HG02973 (cell line): Measurements from ENCODE around the gene PTPRM.
"Not testable (repeated sequence)": the region's sequence is repeated elsewhere in the genome, so short reads cannot be mapped to it uniquely, and the experiment has no call there.

Experiments used
- ATAC-seq: cut with Tn5 transposase; IDR thresholded peaks from one replicate; pipeline ENCODE4 v1.9.1; 2021; ENCODE audit warnings: moderate library complexity; ENCODE audit not compliant: unreplicated experiment

The PTPRM gene

DNA sequence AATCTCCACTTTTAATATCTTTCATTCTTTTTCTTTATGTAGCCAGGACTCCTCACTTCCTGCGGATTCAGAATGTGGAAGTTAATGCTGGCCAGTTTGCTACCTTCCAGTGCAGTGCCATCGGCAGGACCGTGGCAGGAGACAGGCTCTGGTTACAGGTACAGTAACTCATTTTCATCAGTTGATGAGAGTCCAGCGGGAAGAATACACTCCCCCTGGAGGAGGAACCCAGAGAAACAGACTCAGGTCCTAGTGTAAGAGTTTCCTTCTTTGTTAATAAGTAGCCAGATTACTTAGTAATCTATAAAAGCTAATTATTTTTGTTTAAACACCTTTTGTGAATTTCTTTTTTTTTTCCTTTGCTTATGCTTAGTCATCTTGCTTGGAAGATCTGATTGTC is 359.4 kb downstream of the PTPRM start:
- no peak for ATAC-seq

DNA sequence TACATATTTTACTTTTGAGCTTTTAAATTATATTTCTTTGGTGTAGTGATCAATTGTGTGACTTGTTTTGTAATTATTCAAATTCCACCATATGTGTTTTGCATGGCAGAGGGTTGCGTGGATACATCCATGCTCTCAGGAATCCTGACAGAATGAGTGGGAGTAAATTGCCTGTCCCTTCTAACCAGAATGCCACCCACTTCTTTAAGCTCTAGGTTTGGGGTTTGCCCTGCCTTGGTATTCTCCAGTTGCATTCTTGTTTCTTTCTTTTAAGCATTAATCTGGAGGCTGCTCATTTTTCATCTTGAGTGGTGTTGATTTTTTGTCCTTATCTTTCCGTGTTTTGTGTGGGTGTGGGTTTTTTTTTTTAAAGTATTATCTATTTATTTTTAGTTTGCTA is 360.0 kb downstream of the PTPRM start:
- ATAC-seq: no peak

DNA sequence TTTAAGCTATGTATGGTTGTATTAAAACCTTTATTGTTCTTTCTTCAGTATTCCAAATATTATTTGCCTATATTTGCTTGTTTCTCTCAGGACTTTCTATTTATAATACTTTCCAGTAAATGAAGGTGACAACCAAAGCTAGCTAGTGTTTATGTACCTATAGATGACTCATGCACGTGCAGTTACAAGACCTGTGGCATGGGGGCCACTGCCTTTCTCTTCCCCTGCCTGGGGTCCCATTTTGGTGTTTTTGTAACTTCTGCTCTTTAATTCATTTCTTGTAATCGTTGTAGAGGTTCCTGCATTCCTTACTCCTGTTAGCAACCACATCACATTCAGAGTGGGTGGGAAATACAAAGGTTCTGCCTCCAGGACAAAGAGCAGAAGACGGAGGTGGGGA is 364.6 kb downstream of the PTPRM start:
- no peak for ATAC-seq

DNA sequence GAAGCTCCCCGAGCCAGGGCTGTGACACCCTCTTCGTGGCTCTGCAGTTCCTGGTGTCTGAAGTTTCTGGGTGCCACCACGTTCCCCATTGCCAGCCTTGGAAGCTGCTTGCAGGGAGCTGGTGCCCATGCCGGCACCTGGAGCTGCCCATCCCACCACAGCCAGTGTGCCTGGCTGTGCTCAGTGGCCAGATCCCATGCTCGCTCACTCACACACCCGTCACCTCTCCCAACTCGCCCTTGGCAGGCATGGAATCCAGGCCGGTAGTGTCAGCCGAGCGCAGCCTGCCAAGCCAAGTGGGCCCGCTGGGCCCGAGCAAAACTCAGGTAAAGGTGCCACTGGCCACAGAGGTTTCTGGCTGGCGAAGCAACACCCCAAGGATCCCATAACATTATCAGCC is 370.2 kb downstream of the PTPRM start:
- no peak for ATAC-seq

DNA sequence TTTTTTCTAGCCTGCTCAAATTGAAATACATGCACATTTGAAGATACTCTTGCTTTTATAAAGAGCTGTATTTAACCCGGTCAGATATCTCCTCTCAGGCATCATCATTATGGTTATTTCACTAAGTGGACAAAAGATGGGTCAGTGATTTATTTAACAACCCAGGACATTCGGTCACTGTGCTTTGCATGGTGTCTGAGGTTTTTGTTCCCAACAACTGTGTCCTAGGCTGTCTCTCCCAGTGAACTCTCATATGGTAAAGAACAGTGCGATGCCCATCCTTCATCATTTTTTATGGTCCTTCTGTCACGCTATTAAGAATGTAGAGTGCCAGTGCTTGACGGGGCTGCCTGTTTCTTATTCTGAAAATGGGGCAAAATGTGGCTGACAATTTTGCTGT is 372.4 kb downstream of the PTPRM start:
- no peak for ATAC-seq

DNA sequence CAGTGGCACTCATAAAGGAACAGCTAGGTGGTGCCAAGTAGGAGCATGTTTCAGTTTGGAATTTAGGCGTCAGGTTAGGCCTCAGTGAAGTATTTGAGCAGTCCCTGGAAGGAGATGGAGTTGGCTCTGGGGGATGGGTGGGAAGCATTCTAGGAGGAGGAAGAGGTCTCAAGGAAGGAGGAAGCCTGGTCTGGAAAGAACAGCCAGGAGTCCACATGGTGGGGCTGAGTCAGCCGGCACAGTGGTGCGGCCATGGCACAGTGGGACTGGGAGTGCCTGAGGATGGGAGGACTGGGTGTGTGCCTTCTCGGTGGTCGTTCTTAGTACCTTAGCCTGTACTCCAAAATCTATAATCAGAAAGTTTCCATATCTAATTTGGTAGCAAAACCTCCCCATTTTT is 373.3 kb downstream of the PTPRM start:
- ATAC-seq: no peak

DNA sequence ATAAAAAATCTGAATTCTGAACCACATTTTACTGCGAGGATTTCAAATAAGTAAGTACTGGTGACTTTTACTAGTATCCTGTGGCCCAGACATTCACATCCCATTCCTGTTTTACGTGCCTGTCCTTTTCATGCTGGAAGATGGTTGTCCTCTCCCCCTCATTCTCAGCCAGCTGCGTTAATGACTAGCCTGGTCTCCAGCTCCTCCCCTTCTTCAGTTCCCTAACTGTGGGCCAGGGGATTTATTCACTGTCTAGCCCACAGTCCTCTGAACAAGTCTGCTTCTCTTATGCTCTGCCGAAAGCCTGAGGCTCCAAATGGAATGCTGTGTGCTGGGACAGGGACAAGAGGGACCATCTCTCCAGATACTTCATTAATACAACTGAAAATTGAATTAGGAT is 373.9 kb downstream of the PTPRM start:
- ATAC-seq: no peak

DNA sequence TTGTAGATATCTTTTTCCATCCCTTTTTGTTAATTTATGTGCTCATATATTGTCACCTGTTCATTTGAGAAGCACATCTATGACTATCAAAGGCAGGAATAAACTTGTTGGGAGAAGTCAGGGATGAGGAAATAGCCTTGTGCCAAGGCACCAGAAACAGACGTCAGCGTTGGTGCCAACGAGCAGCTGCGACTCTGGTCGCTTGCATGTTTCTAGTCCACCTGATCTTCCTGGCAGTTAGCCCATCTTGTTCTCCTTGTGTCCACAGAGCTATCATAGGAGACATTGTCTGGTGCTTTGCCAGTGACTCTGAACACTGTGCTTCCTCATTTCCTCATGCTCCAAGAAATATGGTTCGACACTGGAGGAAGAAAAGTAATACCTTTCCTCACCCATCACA is 374.4 kb downstream of the PTPRM start:
- ATAC-seq: no peak

DNA sequence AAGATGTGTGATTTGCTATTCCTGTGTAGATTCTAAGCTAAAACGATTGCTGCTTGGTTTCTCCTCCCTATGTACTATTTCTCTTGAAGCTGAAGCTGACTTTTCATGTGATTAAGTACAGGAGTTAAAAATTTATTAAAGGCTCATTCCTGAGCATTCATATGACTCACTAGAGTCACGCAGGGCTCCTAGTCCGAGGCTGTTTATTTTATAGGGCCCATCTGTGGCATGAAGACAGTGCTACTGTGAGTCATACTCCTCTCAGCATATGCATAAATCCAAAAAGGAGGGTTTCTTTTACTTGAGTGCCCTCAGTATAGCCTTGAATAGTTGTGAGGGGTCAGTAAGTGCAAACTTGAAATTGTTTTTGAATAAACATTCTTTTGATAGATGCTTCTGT is 378.8 kb downstream of the PTPRM start:
- ATAC-seq: no peak

DNA sequence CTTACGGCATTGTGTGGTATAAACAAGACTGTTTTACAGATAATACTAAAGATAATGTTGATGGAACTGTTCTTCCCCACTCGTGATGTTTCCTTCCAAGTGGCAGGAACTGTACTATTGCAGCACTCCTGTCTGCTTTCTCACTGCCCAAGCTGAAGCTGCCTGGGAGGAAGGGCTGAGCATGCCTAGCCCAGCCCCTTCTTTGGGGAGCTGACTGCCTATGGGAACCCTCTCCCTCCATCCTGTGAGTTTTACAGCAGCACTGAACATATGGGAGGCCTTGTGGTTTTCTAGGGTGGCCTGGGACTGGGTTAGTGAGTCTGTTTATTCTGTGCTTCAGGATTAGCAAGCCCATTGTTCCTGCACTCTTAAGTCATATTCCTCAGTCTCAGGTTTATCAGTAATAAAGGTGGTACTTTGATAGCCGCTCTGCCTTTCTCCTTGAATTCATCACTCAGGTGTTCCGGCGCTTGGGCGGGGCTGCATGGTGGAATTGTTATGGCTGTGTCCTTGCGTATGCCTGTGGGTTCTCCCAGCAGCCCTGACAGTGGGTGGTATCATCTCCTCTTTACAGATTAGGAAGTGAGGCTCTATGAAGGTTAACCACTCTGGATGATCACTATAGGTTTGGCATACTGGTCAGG is 379.7 kb downstream of the PTPRM start:
- no peak for ATAC-seq

DNA sequence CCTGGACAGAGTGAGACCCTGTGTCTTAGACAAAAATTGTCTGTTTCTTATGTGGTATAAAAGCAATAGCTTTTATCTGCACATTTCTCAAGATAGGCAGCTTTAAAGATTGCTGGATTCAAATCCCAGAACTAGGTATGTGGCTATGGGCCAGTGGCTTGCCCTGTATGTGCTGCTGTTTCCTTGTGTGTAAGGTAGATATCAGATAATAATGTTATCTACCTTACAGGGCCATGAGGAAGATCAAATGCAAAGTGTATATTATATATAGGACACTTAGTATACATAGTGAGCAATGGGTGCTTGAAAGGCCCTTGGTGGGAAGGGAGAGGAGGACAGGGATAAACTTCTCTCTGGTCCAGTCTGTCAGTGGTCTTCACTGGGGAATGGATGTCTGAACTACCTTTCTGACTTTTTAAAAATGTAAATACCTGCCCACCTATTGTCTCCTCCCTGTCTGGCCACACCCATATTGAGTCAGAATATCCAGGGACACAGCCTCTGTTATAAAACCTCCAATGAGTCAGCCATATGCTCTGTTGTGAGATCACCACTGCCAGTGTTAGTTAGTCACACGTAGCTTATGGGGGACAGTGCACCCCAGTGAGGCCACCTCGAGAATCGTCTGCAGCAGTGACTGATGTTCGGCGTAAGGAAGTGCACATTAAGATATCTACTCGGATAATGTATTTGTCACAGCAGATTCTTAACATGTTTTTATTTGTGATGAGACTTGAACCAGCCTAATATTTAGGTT is 383.4 kb downstream of the PTPRM start:
- no peak for ATAC-seq

DNA sequence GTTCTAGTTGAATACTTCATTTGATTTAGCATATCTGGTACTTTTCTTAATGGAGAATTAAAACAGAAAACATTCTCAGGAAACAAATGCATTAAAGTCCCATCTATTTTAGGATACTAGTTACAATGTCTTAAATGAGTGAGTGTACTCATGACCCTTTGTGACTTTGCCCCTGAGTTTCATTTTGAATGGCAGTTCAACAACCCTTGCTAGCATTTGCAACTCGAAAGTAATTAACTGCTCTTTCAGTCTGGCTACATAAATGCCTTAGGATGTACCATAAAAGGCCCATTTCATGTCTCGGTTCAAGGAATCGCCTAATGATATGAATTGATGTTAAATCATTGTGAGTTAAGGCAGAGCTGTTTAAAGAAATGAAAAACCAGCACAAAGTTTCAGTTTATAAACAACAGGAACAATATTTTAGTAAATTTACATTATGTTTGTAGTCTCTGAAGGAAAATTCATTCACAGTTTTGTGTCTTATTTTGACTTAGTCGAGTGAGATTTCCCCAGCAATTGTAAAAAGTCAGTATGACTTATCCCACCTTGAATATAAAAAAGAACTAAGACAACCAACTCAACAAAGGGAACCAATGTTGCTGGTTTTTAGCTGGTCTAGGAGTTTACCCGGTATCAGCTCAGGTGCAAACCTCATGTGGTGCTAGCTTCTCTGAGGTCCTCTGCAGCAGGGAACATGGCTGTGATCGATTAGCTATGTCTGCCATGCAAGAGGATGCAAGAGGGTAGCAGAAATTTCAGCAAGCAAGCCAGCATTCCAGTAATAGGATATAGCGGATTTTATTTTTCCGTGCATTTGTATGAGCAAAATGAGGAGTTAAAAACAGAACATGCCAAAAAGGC is 386.2 kb downstream of the PTPRM start:
- peak; percentile 92 for ATAC-seq

DNA sequence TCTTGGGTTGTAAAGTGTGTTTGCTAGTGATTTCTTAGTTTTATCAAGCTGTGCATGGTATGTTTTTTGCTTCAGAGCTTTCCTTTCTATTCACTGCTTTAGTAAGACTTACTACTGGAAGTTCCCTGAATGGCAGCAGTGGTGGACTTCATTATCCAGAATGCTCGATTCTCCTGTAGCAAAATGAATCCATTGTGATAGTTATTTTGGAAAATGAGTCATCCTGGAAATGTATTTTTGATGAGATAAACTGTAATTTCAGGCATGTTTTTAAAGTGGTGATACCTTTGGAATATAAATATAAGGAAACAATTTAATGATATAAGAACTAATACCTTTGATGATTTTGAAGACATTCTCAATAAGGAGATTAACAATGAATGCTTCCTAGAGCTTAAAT is 387.1 kb downstream of the PTPRM start:
- ATAC-seq: no peak

DNA sequence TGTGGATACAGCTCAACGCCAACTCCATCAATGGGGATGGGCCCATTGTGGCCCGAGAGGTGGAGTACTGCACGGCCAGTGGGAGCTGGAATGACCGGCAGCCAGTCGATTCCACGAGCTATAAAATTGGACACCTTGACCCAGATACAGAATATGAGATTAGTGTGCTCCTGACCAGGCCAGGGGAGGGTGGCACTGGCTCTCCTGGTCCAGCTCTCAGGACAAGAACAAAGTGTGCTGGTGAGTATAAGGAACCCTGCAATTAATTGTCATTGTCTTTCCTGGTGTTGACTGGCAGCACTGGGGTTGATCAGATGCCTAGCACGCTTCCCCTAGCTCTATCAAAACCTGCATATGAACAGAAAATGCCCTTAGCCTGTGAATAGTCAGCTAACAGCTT is 388.1 kb downstream of the PTPRM start:
- ATAC-seq: no peak

DNA sequence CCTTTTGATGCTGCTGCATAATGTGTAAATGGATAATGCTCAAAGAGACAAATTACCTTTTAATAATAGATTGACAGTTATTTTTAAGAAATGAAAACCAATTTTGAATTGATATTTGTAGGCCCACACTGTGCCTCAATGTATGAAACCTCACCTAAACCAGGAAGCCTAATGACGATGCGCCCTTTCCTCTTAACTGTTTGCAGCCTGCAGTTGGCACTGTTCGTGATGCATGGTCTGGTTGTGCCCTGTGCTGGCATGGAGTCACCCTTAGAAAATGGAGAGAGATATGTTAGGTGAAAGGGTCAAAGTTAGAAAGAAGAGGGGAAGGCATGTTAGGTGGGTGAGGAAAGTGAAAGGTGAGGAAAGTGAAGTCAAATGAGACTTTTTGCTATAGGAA is 390.2 kb downstream of the PTPRM start:
- no peak for ATAC-seq

DNA sequence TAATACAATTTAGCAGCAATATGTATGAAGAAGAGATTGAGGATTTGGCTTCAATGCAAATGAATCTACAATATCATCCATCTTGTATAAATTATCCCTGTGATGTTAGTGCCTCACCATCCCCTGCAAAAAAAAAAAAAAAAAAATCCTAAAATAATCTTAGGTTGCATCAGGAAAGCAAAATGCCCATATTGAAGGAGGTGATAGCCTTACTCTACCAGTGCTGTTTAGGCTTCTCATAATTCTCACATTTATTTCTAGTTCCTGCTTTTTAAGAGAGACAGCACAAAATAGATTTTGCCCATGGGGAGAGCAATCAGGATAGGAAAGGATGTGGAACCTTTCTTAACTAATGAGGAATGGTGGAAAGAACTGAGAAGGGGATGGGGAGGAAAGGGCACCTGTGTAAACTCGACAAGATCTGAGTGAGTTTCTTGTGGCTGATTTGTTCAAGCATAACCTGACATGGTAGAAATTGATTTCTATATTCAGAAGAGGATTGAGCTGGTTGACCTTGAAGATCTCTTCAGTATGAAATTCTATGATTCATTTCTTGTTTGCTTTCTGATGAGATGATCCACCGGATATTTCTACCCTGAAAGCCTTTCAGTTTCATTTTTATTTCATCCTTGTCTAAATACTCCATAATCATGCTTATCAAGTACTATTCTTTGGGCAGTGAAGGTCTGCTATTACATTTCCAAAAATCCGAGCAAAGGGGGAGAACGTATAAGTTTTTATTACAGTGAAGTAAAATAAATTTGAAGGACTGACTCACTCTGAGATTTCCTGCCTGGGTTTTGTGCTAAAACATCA is 391.2 kb downstream of the PTPRM start:
- no peak for ATAC-seq

DNA sequence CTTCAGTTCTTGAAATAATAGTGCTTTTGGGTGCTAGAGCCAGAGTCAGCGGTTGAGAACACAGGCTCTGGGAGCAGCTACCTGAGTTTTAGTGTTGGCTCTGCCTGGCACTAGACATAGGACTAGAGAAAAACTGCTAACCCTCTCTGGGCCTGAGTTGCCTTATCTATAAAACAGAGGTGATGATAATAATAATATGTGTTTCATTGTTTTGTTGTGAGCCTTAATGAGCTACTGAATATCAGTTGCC is 391.7 kb downstream of the PTPRM start:
- ATAC-seq: no peak

DNA sequence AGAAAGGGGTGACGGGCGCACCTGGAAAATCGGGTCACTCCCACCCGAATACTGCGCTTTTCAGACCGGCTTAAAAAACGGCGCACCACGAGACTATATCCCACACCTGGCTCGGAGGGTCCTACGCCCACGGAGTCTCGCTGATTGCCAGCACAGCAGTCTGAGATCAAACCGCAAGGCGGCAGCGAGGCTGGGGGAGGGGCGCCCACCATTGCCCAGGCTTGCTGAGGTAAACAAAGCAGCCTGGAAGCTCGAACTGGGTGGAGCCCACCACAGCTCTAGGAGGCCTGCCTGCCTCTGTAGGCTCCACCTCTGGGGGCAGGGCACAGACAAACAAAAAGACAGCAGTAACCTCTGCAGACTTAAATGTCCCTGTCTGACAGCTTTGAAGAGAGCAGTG is 399.6 kb downstream of the PTPRM start:
- ATAC-seq: not testable (repeated sequence)

DNA sequence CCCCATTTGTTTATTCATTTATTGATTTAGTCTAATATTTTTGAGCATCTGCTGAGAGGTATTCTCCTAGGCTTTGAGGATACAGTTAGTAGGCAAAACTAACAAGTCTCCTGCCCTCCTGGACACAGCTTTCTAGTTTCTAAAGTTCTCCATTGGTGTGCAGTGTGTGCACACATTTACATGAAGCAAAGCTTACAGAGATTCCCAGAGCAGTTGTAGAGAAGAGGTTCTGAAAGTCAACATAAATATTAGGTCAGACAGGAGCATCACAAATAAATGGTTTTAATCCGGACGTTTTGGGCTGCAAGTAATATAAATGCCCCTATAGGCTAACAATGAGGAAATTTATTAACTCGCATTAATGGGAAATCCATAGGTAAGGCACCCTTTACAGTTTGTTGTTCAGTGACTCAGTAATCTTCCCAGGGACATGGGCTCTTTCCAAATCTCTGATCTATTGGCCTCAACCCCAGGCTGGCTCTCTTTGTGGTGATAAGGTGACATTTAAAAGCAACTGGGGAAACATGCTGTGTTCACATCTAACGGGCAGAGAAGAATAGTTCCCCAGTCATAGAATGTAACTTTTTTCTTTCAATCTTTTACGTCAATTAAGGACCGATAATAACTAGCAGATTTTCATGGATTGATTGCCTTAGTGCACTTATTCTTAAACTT is 407.2 kb downstream of the PTPRM start:
- ATAC-seq: no peak

DNA sequence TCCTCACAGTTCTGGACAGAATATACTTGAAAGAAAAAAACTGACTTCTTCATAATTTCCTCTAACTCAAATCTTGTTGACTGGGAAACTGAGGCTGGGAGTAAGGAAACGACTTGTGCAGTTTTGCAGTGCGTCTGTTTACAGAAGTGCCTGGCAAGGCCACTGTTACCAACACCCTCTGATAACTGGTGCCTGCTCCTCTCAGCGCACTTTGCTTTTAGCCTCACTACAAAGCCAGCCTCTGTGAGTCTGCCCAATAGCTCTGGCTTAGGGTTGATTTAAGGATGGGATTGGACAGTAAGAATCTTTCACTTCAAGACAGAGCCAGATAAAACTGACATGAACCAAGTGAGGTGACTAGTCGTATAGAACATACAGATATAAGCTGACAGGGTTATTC is 410.8 kb downstream of the PTPRM start:
- no peak for ATAC-seq

DNA sequence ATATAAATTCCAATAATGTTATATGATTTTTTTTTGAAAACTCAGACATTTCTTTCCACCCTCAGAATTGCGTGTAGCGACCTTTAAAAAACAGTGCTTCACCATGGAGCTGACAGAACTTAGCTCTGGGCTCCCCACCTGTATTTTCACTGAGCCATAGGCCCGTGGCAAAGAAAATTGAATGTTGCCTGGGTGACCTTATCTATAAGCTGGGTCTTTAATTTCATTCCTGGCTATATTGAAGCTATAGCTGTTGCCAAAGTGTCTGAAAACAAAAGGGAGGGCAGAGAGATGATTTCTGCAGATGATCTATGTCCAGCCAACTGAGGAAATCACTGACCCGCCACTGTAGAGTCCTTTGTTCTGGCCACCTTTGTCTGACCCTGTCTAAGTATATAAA is 411.7 kb downstream of the PTPRM start:
- no peak for ATAC-seq
